ENCODE results near the gene STXBP3. TPM values are rescaled to one million over a fixed set of nuclear protein-coding genes. Genes with fewer than 3 reads are reported as not detected.

STXBP3 gene
- total RNA-seq, 1 experiment from 2014 or later: 34.1 TPM

GRCh38 chr1:108703939-108704338 is 42.5 kb upstream of the STXBP3 start:
- H3K79me2 ChIP-seq (ENCODE audit: insufficient read depth, low read length): no peaks in the 10 kb centered on the region

More at GRCh38 chr1:108703939-108704338, 42.5 kb upstream of the STXBP3 start:
- Histone ChIP-seq H3K79me1 (ENCODE audit: insufficient read depth, low read depth, low read length, poor library complexity, severe bottlenecking) (no peaks in the 10 kb centered on the region), H2BK120ac (ENCODE audit: low read depth, low read length, poor library complexity, severe bottlenecking) (no peak overlapping the region), H2BK20ac (ENCODE audit: low read depth, low read length, poor library complexity, severe bottlenecking) (no peak overlapping the region), H2BK5ac (ENCODE audit: insufficient read length, low read length) (no peak overlapping the region), H3K4me2 (ENCODE audit: insufficient read depth, insufficient read length, low read length) (no peak overlapping the region), H3K18ac (ENCODE audit: insufficient read length, low read depth, low read length) (no peak overlapping the region), H3K9me3 (ENCODE audit: control insufficient read depth, low read depth, low read length) (no peaks in the 10 kb centered on the region), H2BK15ac (ENCODE audit: low read depth, low read length) (no peak overlapping the region), H4K5ac (ENCODE audit: insufficient read length, low read depth, low read length) (no peak overlapping the region), H2BK12ac (ENCODE audit: insufficient read length, low read depth, low read length) (no peak overlapping the region), H2AK5ac (ENCODE audit: insufficient read length, low read length) (no peak overlapping the region), H3K23me2 (ENCODE audit: insufficient read length, low read depth, low read length, poor library complexity, severe bottlenecking) (no peaks in the 10 kb centered on the region), H3K56ac (ENCODE audit: insufficient read length, low read depth, low read length) (no peak overlapping the region), H3K9ac (ENCODE audit: extremely low read depth, insufficient read length, low read length) (no peak overlapping the region), H3K4ac (ENCODE audit: low read depth, low read length) (no peak overlapping the region), H3K14ac (ENCODE audit: insufficient read depth, low read length) (no peak overlapping the region), H3K4me1 (ENCODE audit: insufficient read depth, low read length) (no peaks in the 10 kb centered on the region), H4K8ac (replicated peaks; ENCODE audit: insufficient read length, low read depth, low read length) (no peak overlapping the region), H3K27me3 (ENCODE audit: insufficient read depth, low read length) (no peaks in the 10 kb centered on the region), H3K23ac (ENCODE audit: insufficient read length, low read depth, low read length) (no peak overlapping the region), H2AFZ (ENCODE audit: low read length) (no peak overlapping the region), H4K91ac (ENCODE audit: insufficient read length, low read depth, low read length) (no peak overlapping the region), H4K20me1 (ENCODE audit: control insufficient read depth, insufficient read depth, insufficient read length) (no peaks in the 10 kb centered on the region), H3T11ph (ENCODE audit: low read length) (no peak overlapping the region), H3K27ac (ENCODE audit: insufficient read length, low read depth, low read length) (peak overlapping the region; percentile 39)
- Mint-ChIP-seq H3K4me1 (peaks cover 0 to 6% of the 10 kb centered on the region in 2 experiments; a peak in 2 of 4 replicates), H3K4me3 (no peak overlapping the region), H3K9me3 (no peaks in the 10 kb centered on the region), H3K27me3 (ENCODE audit: low read depth) (no peaks in the 10 kb centered on the region; the same call in 1 of the 2 replicates), H3K27ac (no peak overlapping the region), H3K36me3 (ENCODE audit: insufficient read depth in 1 of 3, low read depth in 3 of 3) (peaks cover 11 to 34% (median 19%) of the 10 kb centered on the region in 3 experiments; a peak in 6 of 7 replicates)
- DNase-seq: no peak
- WGBS (ENCODE audit: extremely low coverage, insufficient read length, low lambda C conversion rate): no CpG with 5 or more reads among the region's 6 CpGs
- no peak for TF ChIP-seq CTCF (conservative IDR thresholded peaks at IDR 0.05)
